NCI-H2081 treated with DMSO at 0.1 percent for 48 hours (cell line): Measurements from ENCODE around the gene KLF3.

ENCODE experiments used
- DNase-seq: peaks from one replicate; lab custom pipeline; 2025; lab: John Stamatoyannopoulos, UW

The KLF3 gene

DNA sequence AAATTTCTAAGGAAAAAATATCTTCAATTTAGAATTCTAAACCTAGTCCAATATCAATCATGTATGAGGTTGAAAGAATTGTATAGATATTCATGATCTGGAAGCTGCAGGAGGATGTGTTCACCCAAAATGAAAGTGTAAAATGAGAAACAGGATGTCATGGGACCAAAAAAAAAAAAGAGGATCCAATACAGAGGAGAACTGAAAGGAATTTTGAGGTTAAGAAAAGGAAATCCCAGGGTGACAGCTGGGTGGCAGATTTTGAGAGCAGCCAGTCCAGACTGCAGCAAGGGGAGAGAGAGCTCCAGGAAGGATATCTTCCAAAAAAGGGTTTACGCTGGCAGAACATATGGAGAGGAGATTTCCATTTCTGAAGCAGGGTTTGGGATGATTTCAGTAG lies 79.9 kb downstream of the KLF3 start:
- no peak for DNase-seq

DNA sequence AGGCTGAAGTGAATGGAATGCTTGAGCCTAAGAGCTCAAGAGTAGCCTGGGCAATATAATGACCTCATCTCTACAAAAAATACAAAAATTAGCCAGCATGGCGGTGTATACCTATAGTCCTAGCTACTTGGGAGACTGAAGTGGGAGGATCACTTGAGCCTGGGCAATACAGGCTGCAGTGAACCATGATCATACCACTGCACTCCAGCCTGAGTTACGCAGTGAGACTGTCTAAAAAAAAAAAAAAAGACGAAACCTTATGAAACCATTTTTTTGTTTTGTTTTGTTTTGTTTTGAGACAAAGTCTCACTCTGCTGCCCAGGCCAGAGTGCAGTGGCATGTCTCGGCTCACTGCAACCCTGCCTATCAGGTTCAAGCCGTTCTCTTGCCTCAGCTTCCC lies 81.9 kb downstream of the KLF3 start:
- no peak for DNase-seq

DNA sequence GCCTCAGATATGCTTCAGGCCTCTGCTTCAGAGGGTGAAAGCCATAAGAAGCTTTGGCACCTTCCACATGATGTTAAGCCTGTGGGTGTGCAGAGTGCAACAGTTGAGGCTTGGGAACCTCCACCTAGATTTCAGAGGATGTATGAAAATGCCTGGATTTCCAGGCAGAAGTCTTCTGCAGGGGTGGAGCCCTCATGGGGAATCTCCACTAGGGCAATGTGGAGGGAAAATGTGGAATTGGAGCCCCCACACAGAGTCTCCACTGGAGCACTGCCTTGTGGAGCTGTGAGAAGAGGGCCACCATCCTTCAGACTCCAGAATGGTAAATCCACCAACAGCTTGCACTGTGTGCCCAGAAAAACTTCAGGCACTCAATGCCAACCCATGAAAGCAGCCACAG lies 83.6 kb downstream of the KLF3 start:
- DNase-seq = no peak

DNA sequence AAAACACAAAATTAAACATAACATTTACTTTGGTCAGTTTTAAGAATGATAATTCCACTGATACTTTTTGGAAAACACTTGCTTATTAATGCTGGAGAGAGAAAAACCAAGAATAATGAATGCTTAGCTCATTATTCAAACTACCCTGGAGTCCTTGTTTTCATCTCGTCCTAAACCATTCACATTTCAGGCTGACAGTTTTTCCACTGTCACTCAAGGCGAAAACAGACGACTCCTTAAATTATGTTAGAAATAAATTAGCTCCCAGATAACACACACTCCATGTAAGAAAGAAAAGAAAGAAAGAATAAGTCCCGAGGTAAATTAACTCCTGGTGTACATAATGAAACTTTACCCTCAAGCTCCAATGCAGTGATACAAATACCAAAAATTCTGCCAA lies 85.3 kb downstream of the KLF3 start:
- DNase-seq = no peak
